Activated CD4-positive, alpha-beta T cell treated with anti-CD3 and anti-CD28 coated beads, Interleukin-2, amount 10 ng/mL, durations not matched to agents 7 days and 5 days (primary cell): ENCODE data around the gene FANCG. TPM values are rescaled to one million over a fixed set of nuclear protein-coding genes. Genes with fewer than 3 reads are reported as not detected.

Experiments
- CTCF ChIA-PET: fragments of 350-600 bp; sonication (Branson Sonifier 250); formaldehyde crosslinking; loops from one replicate; lab custom pipeline; 2021; ENCODE audit warnings: antibody characterized with exemption; lab: Charles Lee
- POLR2A ChIA-PET: fragments of 350-600 bp; sonication (Branson Sonifier 250); formaldehyde crosslinking; loops from one replicate; lab custom pipeline; 2021; ENCODE audit warnings: antibody characterized with exemption; lab: Charles Lee
- DNase-seq: peaks from one replicate; pipeline ENCODE4 v3.0.0-alpha.2; 2020
- H3K27ac Mint-ChIP-seq: one replicate; pipeline ENCODE4 v1.8.0; 2021; ENCODE audit warnings: mild to moderate bottlenecking, moderate library complexity, mixed read lengths
- H3K27me3 Mint-ChIP-seq: one replicate; pipeline ENCODE4 v1.8.0; 2021; ENCODE audit warnings: mixed read lengths
- H3K36me3 Mint-ChIP-seq: one replicate; pipeline ENCODE4 v1.8.0; 2021; ENCODE audit warnings: low read depth, mixed read lengths
- H3K4me1 Mint-ChIP-seq: one replicate; pipeline ENCODE4 v1.8.0; 2021; ENCODE audit warnings: mixed read lengths
- H3K4me3 Mint-ChIP-seq: one replicate; pipeline ENCODE4 v1.8.0; 2021; ENCODE audit warnings: mild to moderate bottlenecking, moderate library complexity, mixed read lengths
- H3K9me3 Mint-ChIP-seq: one replicate; pipeline ENCODE4 v1.8.0; 2021; ENCODE audit warnings: mixed read lengths
- total RNA-seq, 2 experiments: library from RNA; stranded (reverse); gene quantifications; one replicate each; pipeline ENCODE4 v1.2.3, GENCODE V29; 2021

Gene FANCG
- total RNA-seq, 2 experiments from 2014 or later, result 117 to 123 TPM

DNA sequence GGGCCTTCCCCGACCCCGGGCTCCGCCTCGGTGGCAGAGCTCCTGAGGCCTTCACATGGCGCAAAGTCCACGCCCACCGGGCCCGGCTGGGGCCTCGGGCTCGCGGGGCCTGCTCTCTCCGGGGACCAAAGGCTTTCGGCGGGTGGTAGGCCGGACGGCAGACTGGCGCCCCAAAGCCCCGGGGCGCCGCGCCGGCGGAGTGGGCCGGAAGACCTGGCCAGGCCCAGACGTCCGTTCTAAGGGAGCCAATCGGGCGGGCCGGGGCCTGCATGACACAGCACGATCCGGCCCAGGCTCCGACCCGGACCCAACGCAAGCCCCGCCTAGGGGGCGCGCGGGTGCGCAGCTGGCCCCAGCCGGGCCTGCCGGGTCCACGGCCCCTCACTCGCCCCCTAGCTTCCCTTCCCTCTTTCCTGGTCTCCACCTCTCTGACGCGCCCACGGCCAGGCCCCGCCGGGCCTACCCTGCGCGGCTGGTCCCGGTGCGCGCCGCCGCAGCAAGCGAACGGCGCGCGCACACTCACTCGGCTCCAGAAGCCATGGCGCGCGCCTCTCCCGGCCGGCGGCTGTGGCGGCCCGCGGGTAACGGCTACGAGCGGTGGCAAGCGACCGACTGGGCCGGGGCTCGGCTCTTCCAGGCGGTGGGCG is 7.8 kb downstream of the FANCG start:
- peaks cover 61% of the 10 kb centered on the region for H3K4me1 Mint-ChIP-seq
- POLR2A ChIA-PET, result interaction anchor here (0.6 to 1.8 kb wide), 4 partner anchors 8 to 78 kb away, joined by 3 to 8 read pairs (median 5); partner anchors contain the start of gene FANCG
- H3K4me3 Mint-ChIP-seq, result peak overlapping the region; percentile 94
- peak overlapping the region; percentile 87 for H3K27ac Mint-ChIP-seq
- H3K27me3 Mint-ChIP-seq, result no peaks in the 10 kb centered on the region
- no peaks in the 10 kb centered on the region for H3K9me3 Mint-ChIP-seq
- DNase-seq, result peak; percentile 71
- CTCF ChIA-PET, result interaction anchor here (1.1 to 2.8 kb wide), 7 partner anchors 8 to 34 kb away, joined by 3 to 17 read pairs (median 7); partner anchors contain the start of genes FANCG and PIGO
- peaks cover 65% of the 10 kb centered on the region for H3K36me3 Mint-ChIP-seq

DNA sequence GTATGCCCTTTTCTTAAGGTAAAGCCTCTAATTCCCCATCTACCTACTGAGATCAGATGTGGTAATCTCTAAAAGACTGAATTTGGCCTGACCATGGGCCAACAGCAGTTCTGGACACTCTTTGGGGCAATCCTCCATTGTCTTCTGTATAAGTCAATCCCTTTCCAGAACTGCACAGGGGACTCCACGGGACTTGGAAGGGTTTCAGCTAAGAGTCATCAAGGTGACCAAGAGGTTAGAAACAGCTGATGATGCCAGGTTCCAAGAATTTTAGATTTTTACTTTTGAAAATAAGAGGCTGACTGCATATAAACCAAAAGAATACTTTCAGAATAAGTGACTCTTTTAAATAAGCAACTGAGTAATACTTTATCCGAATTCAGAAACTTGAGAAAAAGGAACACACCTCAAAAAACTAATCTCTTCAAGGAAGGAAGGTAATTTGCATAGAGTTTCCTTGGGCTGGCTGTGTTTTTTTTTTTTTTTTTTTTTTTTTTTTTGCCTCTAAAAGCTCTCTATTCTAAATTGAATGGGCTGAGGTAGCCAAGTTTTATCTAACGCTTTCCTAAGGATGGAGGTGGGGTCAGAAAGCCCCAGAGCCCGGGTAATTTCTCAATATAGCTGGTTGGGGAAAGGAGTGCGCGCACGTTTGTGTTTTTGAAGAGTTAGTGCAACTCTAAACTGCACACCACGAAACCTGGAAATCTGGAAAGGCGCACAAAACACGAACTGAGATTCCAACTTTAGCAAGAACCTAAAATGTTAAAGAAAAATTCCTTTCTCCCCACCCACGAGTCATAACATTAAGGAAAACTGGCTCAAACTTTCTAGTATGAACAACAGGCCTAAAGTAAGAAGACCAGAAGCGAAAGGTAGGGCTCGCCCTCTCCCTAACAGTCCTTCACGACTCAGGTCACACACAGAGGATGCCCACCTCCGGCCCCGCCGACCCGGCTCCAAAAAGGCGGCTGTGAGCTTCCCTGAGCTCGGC is 8.6 kb downstream of the FANCG start:
- POLR2A ChIA-PET, result interaction anchor here (0.6 to 1.8 kb wide), 4 partner anchors 9 to 77 kb away, joined by 3 to 8 read pairs (median 6); partner anchors contain the start of gene FANCG
- H3K4me1 Mint-ChIP-seq, result peaks cover 54% of the 10 kb centered on the region
- peak overlapping the region; percentile 94 for H3K4me3 Mint-ChIP-seq
- H3K27me3 Mint-ChIP-seq, result no peaks in the 10 kb centered on the region
- H3K9me3 Mint-ChIP-seq, result no peaks in the 10 kb centered on the region
- H3K27ac Mint-ChIP-seq, result peak overlapping the region; percentile 87
- peaks cover 65% of the 10 kb centered on the region for H3K36me3 Mint-ChIP-seq
- no peak for DNase-seq
- CTCF ChIA-PET, result interaction anchor here (1.1 to 2.8 kb wide), 7 partner anchors 9 to 35 kb away, joined by 3 to 17 read pairs (median 7); partner anchors contain the start of genes FANCG and PIGO

DNA sequence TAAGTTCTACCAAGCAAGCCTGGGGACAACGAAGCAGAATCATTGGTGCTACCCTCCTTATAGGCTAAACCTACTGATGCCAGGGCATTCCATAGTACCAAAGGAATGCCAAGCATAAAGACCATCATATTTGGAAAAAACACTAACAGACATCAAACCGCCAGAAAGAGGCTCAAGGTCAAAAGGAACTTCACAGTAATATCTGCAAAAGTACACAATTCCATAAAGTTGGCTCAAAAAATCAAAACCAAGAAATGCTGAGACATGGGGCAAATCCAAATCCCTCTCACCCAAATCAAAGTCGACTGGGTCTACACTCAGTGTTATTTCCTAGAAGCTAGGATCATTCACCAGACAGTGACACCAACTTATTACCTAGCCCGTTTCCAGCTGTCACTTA is 10.7 kb downstream of the FANCG start:
- no peak overlapping the region for H3K27ac Mint-ChIP-seq
- H3K4me3 Mint-ChIP-seq, result peak overlapping the region; percentile 94
- peaks cover 47% of the 10 kb centered on the region for H3K4me1 Mint-ChIP-seq
- no peak for DNase-seq
- no peaks in the 10 kb centered on the region for H3K9me3 Mint-ChIP-seq
- ChIA-PET POLR2A (no interaction called here), CTCF (interaction anchor here (0.5 kb wide), 1 partner anchor 38 kb away, joined by 3 read pairs; no protein-coding TSS in a partner anchor)
- peaks cover 61% of the 10 kb centered on the region for H3K36me3 Mint-ChIP-seq
- H3K27me3 Mint-ChIP-seq, result no peaks in the 10 kb centered on the region

- H3K27me3 Mint-ChIP-seq, result no peaks in the 10 kb centered on the region
- POLR2A ChIA-PET, result no interaction called here
Measured at GRCh38 chr9:35067056-35067455, 12.7 kb downstream of the FANCG start.

GRCh38 chr9:35060548-35061207 is 19.1 kb downstream of the FANCG start:
- H3K27ac Mint-ChIP-seq, result no peak overlapping the region
- DNase-seq, result no peak
- POLR2A ChIA-PET, result interaction anchor here (0.7 kb wide), 1 partner anchor 33 kb away, joined by 9 read pairs; no protein-coding TSS in a partner anchor
- H3K27me3 Mint-ChIP-seq, result no peaks in the 10 kb centered on the region
- no peaks in the 10 kb centered on the region for H3K9me3 Mint-ChIP-seq
- H3K4me1 Mint-ChIP-seq, result no peaks in the 10 kb centered on the region
- peaks cover 85% of the 10 kb centered on the region for H3K36me3 Mint-ChIP-seq
- H3K4me3 Mint-ChIP-seq, result no peak overlapping the region
- CTCF ChIA-PET, result interaction anchor here (1.0 to 2.2 kb wide), 2 partner anchors 10 to 11 kb away, joined by 3 to 6 read pairs; partner anchors contain the start of gene VCP

More at GRCh38 chr9:35067056-35067455, 12.7 kb downstream of the FANCG start:
- H3K36me3 Mint-ChIP-seq, result peaks cover 73% of the 10 kb centered on the region
- peaks cover 36% of the 10 kb centered on the region for H3K4me1 Mint-ChIP-seq
- H3K4me3 Mint-ChIP-seq, result no peak overlapping the region
- CTCF ChIA-PET, result interaction anchor here (0.7 to 1.8 kb wide), 6 partner anchors 11 to 59 kb away, joined by 3 to 14 read pairs (median 4); no protein-coding TSS in a partner anchor
- H3K27ac Mint-ChIP-seq, result peak overlapping the region; percentile 2
- no peaks in the 10 kb centered on the region for H3K9me3 Mint-ChIP-seq
- no peak for DNase-seq

DNA sequence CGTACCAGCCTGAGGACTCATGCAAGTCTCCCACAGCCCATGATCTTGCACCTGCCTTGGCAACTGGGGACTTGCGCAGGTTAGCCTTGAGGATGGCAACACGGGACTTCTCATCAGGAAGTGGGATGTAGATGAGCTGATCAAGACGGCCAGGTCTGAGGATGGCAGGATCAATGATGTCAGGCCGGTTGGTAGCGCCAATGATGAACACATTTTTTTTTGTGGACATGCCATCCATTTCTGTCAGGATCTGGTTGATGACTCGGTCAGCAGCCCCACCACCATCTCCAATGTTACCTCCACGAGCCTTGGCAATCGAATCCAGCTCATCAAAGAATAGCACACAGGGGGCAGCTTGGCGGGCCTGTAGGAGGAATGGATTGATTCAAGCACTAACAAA is 20.3 kb downstream of the FANCG start:
- ChIA-PET CTCF (interaction anchor here (1.3 kb wide), 1 partner anchor 12 kb away, joined by 6 read pairs; the partner anchor contains the start of gene VCP), POLR2A (interaction anchor here (0.6 kb wide), 1 partner anchor 11 kb away, joined by 7 read pairs; no protein-coding TSS in a partner anchor)
- no peak overlapping the region for H3K27ac Mint-ChIP-seq
- no peak for DNase-seq
- no peaks in the 10 kb centered on the region for H3K4me1 Mint-ChIP-seq
- H3K4me3 Mint-ChIP-seq, result no peak overlapping the region
- no peaks in the 10 kb centered on the region for H3K27me3 Mint-ChIP-seq
- H3K36me3 Mint-ChIP-seq, result peaks cover 87% of the 10 kb centered on the region
- no peaks in the 10 kb centered on the region for H3K9me3 Mint-ChIP-seq

DNA sequence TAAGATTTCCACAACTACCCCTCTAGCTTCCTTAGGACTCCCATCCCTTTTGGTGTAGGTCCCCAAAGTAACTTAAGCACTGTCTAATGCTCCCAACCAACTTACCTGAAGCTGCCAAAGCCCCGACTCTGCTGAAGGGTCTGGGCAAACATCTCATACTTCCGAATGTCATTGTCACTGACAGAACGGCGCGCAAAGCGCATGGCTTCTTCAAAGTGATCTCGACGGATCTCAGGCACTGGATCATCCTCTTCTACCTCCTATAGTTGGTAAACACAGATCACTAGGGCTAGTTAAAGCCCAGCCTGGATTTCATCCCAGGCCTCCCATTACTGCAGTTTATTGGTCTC is 22.5 kb downstream of the FANCG start:
- Mint-ChIP-seq H3K9me3 (no peaks in the 10 kb centered on the region), H3K4me3 (no peak overlapping the region), H3K4me1 (no peaks in the 10 kb centered on the region), H3K36me3 (peaks cover 75% of the 10 kb centered on the region), H3K27ac (peak overlapping the region; percentile 52), H3K27me3 (no peaks in the 10 kb centered on the region)
- ChIA-PET CTCF (no interaction called here), POLR2A (no interaction called here)
- DNase-seq, result no peak

- no peaks in the 10 kb centered on the region for H3K27me3 Mint-ChIP-seq
- ChIA-PET POLR2A (no interaction called here), CTCF (no interaction called here)
- H3K36me3 Mint-ChIP-seq, result peaks cover 72% of the 10 kb centered on the region
- no peak overlapping the region for H3K4me3 Mint-ChIP-seq
- H3K4me1 Mint-ChIP-seq, result no peaks in the 10 kb centered on the region
- DNase-seq, result no peak
- H3K27ac Mint-ChIP-seq, result peak overlapping the region; percentile 52
- no peaks in the 10 kb centered on the region for H3K9me3 Mint-ChIP-seq
Measured at GRCh38 chr9:35056571-35057270, 23.0 kb downstream of the FANCG start.

DNA sequence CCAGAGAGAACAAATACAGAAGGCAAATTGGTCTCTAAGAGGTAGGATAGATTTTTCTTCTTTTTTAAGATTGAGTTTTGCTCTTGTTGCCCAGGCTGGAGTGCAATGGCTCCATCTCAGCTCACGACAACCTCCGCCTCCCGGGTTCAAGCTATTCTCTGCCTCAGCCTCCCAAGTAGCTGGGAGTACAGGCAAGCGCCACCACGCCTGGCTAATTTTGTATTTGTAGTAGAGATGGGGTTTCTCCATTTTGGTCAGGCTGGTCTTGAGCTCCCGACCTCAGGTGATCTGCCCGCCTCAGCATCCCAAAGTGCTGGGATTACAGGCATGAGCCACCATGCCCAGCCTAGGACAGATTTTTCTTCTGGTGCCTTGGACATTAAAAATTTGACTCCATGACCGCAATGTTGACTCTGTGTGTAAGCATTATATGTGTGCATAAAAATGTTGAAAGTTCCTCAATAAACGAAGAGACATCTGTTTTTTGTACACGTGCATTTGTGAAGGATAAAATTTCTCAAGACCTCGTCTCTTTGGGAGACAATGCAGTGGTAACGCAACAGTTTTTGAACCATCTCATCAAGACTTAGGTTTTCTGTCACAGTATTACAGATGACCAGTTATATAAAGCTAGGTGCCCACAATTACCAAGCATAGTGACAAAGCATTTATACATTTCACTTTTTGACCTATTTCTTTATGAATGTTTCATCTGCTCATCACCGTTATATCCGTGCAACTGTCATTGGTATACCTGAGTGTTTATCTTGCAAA is 24.7 kb downstream of the FANCG start:
- peaks cover 62% of the 10 kb centered on the region for H3K36me3 Mint-ChIP-seq
- CTCF ChIA-PET, result interaction anchor here (1.9 kb wide), 1 partner anchor 11 kb away, joined by 6 read pairs; no protein-coding TSS in a partner anchor

DNA sequence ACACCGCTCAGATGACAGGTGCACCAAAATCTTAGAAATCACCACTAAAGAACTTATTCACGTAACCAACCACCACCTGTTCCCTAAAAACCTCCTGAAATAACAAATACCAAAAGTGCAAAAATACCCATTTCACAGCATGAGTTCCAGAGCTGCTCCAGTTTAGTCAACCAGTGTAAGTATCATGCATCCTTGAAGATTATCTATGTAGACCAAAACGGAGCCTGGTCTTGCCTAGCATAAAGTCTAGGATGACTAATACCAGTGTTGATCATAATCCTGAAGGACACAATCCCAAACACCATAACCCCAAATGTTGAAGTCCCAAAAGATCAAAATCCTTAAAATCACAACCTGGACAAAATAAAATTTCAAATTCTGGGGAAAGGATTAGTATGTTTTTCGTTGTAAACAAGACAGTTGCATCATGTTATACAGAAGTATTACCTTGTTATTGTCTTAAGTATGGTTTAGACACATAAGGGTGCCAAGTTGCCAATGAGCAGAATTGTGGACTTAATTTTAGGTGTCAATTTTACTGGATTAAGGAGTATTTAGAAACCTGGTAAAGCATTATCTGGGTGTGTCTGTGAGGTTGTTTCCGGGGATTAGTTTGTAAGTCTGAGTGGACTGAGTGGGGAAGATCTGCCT is 25.4 kb downstream of the FANCG start:
- no peak for DNase-seq
- no peak overlapping the region for H3K27ac Mint-ChIP-seq
- CTCF ChIA-PET, result interaction anchor here (1.9 kb wide), 1 partner anchor 11 kb away, joined by 6 read pairs; no protein-coding TSS in a partner anchor
- no peaks in the 10 kb centered on the region for H3K27me3 Mint-ChIP-seq
- H3K4me3 Mint-ChIP-seq, result no peak overlapping the region
- H3K4me1 Mint-ChIP-seq, result peaks cover 3% of the 10 kb centered on the region
- H3K36me3 Mint-ChIP-seq, result peaks cover 55% of the 10 kb centered on the region
- POLR2A ChIA-PET, result no interaction called here
- H3K9me3 Mint-ChIP-seq, result no peaks in the 10 kb centered on the region

More for the DNA sequence above, 24.7 kb downstream of the FANCG start:
- POLR2A ChIA-PET, result no interaction called here
- DNase-seq, result no peak
- Mint-ChIP-seq H3K4me3 (no peak overlapping the region), H3K4me1 (peaks cover 3% of the 10 kb centered on the region), H3K9me3 (no peaks in the 10 kb centered on the region), H3K27ac (no peak overlapping the region), H3K27me3 (no peaks in the 10 kb centered on the region)
